Small intestine (tissue), 7 donors: ENCODE measurements around the gene P2RX6. TPM values are rescaled to one million over a fixed set of nuclear protein-coding genes. Genes with fewer than 3 reads are reported as not detected.
"Not testable (repeated sequence)": the region's sequence is repeated elsewhere in the genome, so short reads cannot be mapped to it uniquely, and the experiment has no call there.

Experiments
- DNase-seq, 2 donors: peaks; one replicate each; pipeline versions ENCODE4 v3.0.0 to v3.0.0-alpha.2; 2013
- FAIRE-seq: peaks from 2 replicates; lab custom pipeline; 2012; peaks lifted over from hg19 to GRCh38; lab: Jason Lieb, UNC
- H3K27ac ChIP-seq, 3 donors: one replicate each; pipeline ENCODE4 v1.5.1; 2013; ENCODE audit warnings: low read length in 2 of 3, mild to moderate bottlenecking in 2 of 3, control low read depth in 1 of 3, inconsistent platforms in 1 of 3, low read depth in 1 of 3, moderate library complexity in 1 of 3
- H3K27me3 ChIP-seq, 3 donors: one replicate each; pipeline ENCODE4 v1.6.1; 2013; ENCODE audit warnings: low read length in 3 of 3, inconsistent platforms in 1 of 3; ENCODE audit not compliant: control insufficient read depth in 3 of 3, insufficient read depth in 3 of 3
- H3K36me3 ChIP-seq, 3 donors: one replicate each; pipeline ENCODE4 v1.6.1; 2013; ENCODE audit warnings: low read length in 3 of 3, inconsistent platforms in 1 of 3, low read depth in 1 of 3, mild to moderate bottlenecking in 1 of 3, moderate library complexity in 1 of 3; ENCODE audit not compliant: control insufficient read depth in 3 of 3, insufficient read depth in 2 of 3
- H3K4me1 ChIP-seq, 3 donors: one replicate each; pipeline ENCODE4 v1.6.1; 2013; ENCODE audit warnings: low read length in 2 of 3, inconsistent platforms in 1 of 3, low read depth in 1 of 3, mild to moderate bottlenecking in 1 of 3, moderate library complexity in 1 of 3; ENCODE audit not compliant: control insufficient read depth in 3 of 3, insufficient read depth in 2 of 3
- H3K4me3 ChIP-seq, 3 donors: one replicate each; pipeline ENCODE4 v1.5.1; 2013; ENCODE audit warnings: low read length in 3 of 3, control low read depth in 1 of 3, inconsistent platforms in 1 of 3, low read depth in 1 of 3, mild to moderate bottlenecking in 1 of 3, moderate library complexity in 1 of 3
- H3K9me3 ChIP-seq, 2 donors: one replicate each; pipeline ENCODE4 v1.6.1; 2013; ENCODE audit warnings: low read depth in 1 of 2, low read length in 1 of 2; ENCODE audit not compliant: control insufficient read depth in 2 of 2, insufficient read depth in 1 of 2
- WGBS, 3 donors: extraction: QIAGEN DNeasy Blood & Tissue Kit; methylation state at CpG; one replicate each; pipeline ENCODE4 v1.1.7; 2013; 5-methylcytosine and 5-hydroxymethylcytosine counted together
- polyA plus RNA-seq, 4 donors: library from polyadenylated mRNA; stranded (reverse) in 3 of 4; unstranded in 1 of 4; fragments of 200-250 nt in 3 of 4; fragments of 120-200 nt in 1 of 4; gene quantifications; one replicate each; pipeline versions ENCODE4 v1.2.1 to v1.2.3, GENCODE V29; 2013
- donor health status: healthy with polysubstance abuse.
- donor health status: control.
- donor health status: control.
- donor health status: Bipolar disorder and iron deficiency.
- donor health status: healthy.

P2RX6 gene
- polyA plus RNA-seq, 4 donors = 0.62 to 0.84 TPM; not detected in 2

DNA sequence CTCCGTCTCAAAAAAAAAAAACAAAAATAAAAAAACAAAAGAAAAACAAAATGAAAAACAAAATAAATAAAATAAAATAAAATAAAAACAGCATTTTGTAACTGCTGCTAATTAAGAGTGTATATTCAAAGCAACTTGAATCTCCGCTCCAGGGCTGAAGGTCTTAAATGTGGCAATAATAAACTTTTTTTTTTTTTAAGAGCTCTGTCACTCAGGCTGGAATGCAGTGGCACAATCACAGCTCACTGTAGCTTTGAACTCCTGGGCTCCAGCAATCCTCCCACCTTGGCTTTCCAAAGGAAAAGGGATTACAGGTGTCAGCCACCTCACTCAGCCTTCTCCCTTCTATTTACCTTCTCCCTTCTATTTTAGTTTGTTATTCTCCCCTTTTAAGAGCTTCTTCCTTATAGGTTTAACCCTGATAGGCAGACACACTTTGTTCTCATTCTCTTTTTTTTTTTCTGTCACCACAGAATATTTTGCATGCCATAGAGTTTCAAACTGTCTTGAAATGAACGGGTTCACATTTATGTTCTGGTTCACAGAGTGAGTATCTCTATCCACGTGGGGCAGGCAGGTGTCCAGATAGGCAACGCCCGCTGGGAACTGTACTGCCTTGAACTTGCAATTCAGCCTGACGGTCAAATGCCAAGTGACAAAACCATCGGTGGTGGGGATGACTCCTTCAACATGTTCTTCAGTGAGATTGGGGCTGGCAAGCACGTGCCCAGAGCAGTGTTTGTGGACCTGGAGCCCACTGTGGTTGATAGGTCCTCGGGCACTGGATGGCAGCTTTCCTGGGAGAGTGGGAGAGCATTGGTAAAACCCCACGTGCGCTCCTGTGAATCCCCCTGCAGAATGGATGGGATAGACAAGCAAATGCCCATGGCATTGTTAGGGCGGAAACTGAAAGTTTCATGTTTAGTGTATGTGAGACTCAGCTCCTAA lies 50.2 kb downstream of the P2RX6 start:
- H3K9me3 ChIP-seq = no peaks in the 10 kb centered on the region
- 42 to 67% (median 45%) methylated on average over 13 of the region's 13 CpGs for WGBS, 3 donors

DNA sequence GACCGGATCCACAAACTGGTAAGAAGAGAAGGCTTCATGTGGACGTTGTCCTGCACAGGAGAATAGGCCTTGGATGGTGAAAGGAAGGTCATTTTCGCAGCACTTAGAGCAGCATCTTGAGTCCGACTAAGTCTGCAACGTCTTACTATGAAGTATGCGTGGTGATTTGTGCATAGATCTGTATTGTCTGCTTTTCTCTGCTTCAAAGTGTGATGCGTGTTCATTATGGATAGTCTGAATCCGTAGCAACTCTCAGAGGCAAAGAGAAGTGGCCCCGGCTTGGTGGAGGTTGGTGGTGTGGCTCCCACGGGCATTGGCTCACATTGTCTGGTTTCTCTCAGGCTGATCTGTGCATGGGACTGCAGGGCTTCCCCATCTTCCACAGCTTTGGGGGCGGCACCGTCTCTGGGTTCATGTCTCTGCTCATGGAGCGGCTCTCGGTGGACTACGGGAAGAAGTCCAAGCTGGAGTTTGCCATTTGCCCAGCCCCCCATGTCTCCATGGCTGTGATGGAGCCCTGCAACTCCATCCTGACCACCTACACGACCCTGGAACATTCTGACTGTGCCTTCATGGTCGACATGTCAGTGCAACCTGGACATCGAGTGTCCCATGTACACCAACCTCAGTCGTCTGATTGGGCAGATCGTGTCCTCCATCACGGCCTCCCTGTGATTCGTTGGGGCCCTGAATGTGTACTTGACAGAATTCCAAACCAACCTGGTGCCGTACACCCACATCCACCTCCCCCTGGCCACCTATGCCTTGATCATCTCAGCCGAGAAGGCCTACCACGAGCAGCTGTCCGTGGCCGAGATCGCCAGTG lies 52.3 kb downstream of the P2RX6 start:
- Histone ChIP-seq H3K27ac (no peak overlapping the region), H3K4me3 (no peak overlapping the region), H3K27me3 (peaks cover 0 to 7% (median 3%) of the 10 kb centered on the region in 3 donors), H3K36me3 (no peaks in the 10 kb centered on the region), H3K9me3 (no peaks in the 10 kb centered on the region), H3K4me1 (no peaks in the 10 kb centered on the region)
- 87 to 90% (median 89%) methylated on average over 25 to 28 of the region's 28 CpGs for WGBS, 3 donors
- DNase-seq (no peak), FAIRE-seq (no peak)

More for the DNA sequence above, 50.2 kb downstream of the P2RX6 start:
- DNase-seq (peak in 1 of 2 donors; percentile 39), FAIRE-seq (no peak)
- H3K4me1 ChIP-seq = no peaks in the 10 kb centered on the region
- H3K36me3 ChIP-seq = no peaks in the 10 kb centered on the region
- no peak overlapping the region for H3K27ac ChIP-seq
- no peak overlapping the region for H3K4me3 ChIP-seq
- H3K27me3 ChIP-seq = no peaks in the 10 kb centered on the region

DNA sequence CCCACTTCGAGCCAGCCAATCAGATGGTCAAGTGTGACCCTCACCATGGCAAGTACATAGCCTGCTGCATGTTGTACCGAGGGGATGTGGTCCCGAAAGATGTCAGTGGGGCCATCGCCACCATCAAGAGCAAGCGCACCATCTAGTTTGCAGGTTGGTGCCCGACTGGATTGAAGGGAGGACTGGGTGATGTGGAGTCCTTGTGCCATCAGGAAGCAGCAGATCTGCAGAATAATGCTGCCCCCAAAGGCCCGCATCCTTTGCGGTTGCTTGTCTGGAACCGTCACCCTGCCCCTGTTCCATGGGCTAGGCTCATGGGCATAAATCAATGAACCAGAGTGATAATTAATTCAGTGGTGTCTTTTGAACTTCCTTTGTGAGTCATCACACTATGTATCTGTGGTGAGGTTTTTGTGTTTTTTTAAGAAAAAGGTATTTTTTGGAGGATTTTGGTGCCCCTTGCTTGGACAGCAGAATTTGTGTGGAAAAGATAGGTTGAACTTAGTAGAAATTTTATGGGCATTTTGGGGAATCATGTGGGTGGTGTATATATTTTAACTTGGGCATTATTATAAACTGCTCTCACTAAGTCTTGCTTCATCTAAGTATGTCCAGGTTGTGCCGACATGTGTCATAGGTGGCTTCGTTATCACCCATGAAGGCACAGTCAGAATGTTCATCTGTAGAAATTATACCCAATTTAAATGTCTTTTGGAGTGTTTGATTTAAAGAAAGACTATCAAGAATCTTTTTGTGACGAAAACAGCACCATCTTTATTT lies 53.1 kb downstream of the P2RX6 start:
- peaks cover 0 to 7% (median 3%) of the 10 kb centered on the region in 3 donors for H3K27me3 ChIP-seq
- H3K4me3 ChIP-seq = no peak overlapping the region
- no peak for DNase-seq
- FAIRE-seq = no peak
- no peak overlapping the region for H3K27ac ChIP-seq
- no peaks in the 10 kb centered on the region for H3K36me3 ChIP-seq
- no peaks in the 10 kb centered on the region for H3K9me3 ChIP-seq
- H3K4me1 ChIP-seq = no peaks in the 10 kb centered on the region
- WGBS, 3 donors = 84 to 88% (median 88%) methylated on average over 12 of the region's 12 CpGs

DNA sequence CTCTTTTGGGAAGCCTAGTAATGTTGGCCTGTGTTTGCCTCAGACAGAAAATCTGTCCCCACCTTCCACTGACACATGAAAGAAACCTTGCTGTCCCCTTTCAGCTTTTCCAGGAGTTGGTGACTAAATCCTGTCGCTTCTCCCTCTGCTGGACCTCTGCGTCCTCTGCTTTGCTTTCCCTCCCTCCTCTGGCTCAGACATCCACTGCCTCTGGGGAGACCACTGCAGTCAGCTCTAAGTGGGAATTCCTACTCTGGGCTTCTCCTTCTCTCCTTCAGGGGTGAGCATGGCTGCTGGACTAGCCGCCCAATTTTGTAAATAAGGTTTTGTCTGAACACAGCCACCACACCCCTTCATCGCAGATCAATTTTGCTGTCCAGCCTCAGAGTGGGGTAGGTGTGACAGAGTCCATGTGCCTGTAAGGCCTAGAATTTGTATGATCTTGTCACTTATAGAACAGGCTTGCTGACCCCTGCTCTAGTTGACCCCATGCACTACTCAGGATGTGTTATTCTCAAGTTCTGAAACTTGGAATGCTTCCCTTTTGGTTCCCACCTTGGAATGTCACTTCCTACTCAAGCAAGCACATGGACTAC lies 53.8 kb downstream of the P2RX6 start:
- H3K27me3 ChIP-seq = peaks cover 0 to 7% (median 3%) of the 10 kb centered on the region in 3 donors
- no peaks in the 10 kb centered on the region for H3K4me1 ChIP-seq
- H3K27ac ChIP-seq = no peak overlapping the region
- no peaks in the 10 kb centered on the region for H3K9me3 ChIP-seq
- no peak overlapping the region for H3K4me3 ChIP-seq
- no peak for DNase-seq
- 82 to 86% (median 83%) methylated on average over 4 of the region's 4 CpGs for WGBS, 3 donors
- no peak for FAIRE-seq
- no peaks in the 10 kb centered on the region for H3K36me3 ChIP-seq

DNA sequence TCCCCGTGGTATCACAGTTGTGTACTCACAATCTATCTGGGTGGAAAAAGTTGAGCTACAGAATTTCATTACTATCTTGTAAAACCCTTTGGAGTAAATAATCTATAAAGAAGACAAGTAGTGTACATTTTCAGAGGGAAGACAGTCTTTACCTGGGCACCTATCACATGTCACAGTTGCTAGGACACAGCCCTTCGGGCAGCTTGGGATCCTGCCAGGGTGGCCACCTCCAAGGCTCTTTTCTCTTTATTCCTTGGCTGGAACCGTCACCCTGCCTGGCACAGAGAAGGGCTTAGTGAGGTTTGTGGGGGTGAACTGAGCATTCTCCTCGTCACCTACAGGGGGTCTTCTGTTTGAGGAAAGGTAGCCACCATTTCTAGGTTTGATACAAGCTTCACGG lies 54.4 kb downstream of the P2RX6 start:
- Histone ChIP-seq H3K4me1 (no peaks in the 10 kb centered on the region), H3K27ac (no peak overlapping the region), H3K27me3 (peaks cover 0 to 7% (median 3%) of the 10 kb centered on the region in 3 donors), H3K36me3 (no peaks in the 10 kb centered on the region), H3K9me3 (no peaks in the 10 kb centered on the region), H3K4me3 (no peak overlapping the region)
- 52 to 66% (median 55%) methylated on average over 5 of the region's 5 CpGs for WGBS, 3 donors
- FAIRE-seq (no peak), DNase-seq (no peak)

DNA sequence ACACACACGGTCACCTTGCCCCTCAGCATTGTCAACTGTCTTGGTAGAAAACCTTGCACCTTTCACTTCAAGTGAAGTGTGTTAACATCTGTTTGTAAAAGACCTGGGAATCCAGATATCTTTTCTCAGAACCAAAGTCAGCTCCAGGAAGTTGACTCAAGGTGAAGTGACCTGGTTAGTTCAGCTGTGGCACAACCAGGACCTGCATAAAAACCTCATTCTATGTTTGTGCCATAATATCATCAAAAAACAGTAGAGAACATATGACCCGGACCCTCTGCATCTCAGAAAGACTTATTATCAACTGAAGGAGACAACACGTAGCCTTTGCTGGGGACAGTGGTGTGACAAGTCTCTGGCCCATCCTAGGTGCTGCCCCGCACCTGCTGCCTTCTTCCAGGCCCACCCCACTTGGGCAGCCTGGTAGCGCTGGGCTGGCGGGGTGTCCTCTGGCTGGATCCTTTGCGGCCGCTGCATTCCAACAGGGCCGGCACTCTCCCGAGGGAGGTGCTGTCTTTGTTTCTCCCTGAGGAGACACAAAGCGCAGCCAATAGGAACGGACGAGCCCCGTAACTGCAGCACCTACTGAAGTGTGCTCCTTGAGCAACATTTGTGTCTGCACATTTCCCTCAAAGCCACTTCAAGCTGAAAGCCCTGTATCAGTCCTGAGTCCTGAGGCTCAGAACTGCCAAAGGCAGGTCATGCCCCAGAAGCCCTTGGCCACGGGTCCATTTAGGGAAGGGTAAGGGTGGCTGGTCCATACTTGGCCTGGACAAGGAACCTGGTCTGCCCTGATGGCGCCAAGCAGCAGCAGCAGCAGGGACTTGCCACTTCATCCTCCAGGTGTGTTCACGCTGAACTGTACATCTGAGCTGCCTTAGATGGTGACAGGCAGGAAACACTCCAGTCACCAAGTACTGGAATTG lies 56.0 kb downstream of the P2RX6 start:
- H3K27ac ChIP-seq = no peak overlapping the region
- H3K4me1 ChIP-seq = no peaks in the 10 kb centered on the region
- FAIRE-seq (no peak), DNase-seq (no peak)
- H3K36me3 ChIP-seq = no peaks in the 10 kb centered on the region
- H3K9me3 ChIP-seq = no peaks in the 10 kb centered on the region
- 84 to 86% (median 86%) methylated on average over 17 of the region's 17 CpGs for WGBS, 3 donors
- H3K27me3 ChIP-seq = peaks cover 0 to 7% (median 3%) of the 10 kb centered on the region in 3 donors
- no peak overlapping the region for H3K4me3 ChIP-seq

DNA sequence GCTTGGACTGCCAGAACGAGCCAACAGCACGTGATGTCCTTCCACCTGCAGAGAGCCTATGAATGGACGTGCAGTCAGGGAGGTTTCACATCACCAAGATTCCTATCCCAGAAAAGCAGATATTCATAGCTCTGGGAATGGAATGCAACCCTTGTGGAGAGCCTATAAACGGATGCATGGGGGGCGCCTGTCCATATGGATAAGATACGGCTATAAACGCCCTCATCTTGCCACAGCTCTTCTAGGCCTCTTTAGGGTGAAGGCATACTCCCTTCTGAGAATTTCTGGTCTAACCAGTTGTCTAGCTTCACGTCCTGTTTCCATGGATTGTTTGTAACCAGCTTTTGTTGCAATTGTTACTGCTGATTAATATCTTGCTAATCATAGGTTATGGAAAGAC lies 56.8 kb downstream of the P2RX6 start:
- not testable (repeated sequence) for H3K27me3 ChIP-seq, DNase-seq, H3K36me3 ChIP-seq, FAIRE-seq, H3K4me1 ChIP-seq, H3K9me3 ChIP-seq, H3K4me3 ChIP-seq, H3K27ac ChIP-seq
- 70 to 77% (median 72%) methylated on average over 8 of the region's 8 CpGs for WGBS, 3 donors
